NCI-H146 (cell line): ENCODE results near the gene TAF3.
"Not testable (repeated sequence)": the region's sequence is repeated elsewhere in the genome, so short reads cannot be mapped to it uniquely, and the experiment has no call there.

Experiments used
- DNase-seq: peaks from one replicate; lab custom pipeline; 2025; lab: John Stamatoyannopoulos, UW

TAF3 gene

DNA sequence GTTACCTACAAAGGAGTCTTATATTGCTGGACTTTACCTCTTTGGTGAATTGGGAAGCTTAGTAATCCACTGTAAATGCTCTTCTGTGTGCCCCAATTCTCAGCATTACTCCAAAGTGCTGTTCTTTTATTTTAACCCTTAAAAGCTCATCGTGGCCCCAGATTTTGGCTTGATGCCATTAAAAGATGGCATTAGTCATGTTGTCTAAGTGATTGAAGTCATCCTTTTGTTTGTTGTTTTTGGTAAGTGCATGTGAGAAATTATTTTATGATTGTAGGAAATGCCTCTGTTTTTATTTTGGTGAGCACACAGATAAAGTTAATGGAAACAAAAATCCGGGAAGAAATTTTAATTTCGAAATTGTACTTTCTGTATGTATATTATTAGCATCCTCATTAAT lies 153.6 kb downstream of the TAF3 start:
- DNase-seq, result no peak

DNA sequence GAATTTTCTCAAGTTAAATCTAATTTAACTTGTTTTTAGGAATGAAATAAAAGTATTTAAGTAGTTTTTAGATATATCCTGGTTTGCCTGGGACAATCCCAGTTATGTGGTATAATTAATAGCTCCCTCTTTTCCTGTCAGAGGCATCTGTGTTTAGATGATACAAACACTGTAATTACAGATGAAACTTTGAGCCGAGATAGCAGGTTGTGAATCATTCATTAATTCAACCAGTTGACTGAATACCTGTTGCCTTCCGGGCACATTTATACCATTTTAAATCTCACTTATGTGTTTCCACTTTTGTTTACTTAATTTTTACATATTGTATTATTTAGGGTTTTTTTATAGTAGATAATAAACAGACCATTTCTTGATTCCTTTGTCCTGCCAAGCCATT lies 154.1 kb downstream of the TAF3 start:
- DNase-seq, result no peak

DNA sequence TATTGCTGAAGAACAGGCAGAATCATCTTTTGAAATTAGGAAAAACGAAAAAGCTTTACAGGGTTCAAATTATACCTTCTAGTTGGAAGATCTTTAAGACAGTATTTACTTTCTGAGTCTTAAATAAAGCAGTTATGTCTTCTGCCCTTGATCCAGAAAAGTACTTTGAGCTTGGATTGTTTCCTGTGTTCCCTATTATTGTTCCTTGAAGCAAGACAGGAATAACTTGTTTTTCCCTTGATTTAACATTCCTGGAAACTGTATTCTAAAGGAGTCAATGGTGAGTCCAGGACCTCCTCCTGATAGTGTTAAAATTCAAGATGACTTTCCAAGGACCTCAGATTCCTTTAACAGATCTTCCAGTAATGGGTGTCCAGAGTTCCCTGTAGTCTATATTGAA lies 161.9 kb downstream of the TAF3 start:
- DNase-seq, result no peak

DNA sequence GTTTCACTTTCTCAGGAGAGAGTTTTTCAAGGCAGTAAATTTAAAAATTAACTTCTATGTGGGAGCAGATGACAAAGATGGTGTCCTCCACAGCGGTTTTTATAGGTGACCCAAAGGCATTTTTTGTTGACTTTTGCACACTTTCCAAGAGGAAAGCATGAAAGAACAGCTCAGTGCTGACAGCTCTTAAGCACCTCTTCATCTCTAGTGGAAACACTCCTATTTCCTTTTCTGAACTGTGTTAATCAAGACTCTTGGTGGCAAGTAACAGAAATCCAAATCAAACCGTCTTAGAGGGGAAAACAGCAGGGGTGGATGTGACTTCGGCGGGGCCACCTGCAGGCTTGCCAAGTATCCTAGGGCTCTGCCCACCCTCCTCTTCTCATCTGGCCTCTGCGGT lies 164.4 kb downstream of the TAF3 start:
- no peak for DNase-seq

DNA sequence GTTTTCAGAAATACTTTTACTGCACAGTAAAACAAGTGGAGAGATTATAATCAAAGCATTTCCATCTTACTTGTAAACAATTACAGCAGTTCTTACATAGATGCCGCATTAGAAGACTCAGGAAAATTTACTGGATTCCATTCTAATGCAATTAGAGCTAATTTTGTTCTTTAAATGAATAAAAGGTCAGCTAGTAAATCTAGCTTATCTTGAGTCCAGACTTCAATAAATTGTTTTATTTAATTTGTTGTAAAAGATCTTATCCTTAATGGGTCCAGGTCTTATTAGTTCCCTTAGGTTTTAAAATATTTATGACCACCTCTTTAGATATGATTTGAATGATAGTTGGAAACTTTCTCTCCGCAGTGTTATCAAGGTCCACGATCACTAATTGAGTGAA lies 166.0 kb downstream of the TAF3 start:
- DNase-seq, result no peak

DNA sequence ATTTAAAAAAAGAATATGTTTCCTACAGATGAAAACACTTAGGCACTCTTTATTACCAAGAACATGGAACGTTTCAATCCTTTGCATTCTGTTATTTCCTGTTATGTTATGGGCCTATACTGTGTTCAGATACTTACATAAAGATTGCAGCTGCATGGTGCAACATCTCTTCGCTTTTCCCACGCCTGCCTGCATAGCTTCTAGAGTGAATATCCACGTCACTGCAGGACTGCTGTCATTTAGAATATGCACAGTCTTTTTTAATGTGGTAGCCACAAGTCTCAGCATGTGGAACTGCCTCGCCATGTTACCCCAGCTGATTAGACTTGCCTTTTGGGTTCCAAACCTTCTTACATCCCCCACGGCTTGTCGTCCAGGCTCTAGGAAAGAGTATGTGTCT lies 166.6 kb downstream of the TAF3 start:
- no peak for DNase-seq

DNA sequence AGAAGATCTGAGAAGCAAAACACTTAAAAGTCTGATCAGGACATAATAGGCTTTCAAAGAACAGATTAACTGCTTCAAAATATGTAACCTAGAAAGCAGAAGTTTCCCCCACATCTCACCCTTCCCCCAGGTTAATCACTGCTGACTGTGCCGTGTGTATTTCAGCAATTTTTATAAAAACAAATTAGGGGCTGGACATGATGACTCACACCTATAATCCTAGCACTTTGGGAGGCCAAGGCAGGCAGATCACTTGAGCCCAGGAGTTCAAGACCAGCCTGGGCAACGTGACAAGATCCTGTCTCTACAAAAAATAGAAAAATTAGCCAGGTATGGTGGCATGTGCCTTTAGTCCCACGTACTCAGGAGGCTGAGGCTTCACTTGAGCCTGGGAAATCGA lies 168.5 kb downstream of the TAF3 start:
- DNase-seq, result no peak

DNA sequence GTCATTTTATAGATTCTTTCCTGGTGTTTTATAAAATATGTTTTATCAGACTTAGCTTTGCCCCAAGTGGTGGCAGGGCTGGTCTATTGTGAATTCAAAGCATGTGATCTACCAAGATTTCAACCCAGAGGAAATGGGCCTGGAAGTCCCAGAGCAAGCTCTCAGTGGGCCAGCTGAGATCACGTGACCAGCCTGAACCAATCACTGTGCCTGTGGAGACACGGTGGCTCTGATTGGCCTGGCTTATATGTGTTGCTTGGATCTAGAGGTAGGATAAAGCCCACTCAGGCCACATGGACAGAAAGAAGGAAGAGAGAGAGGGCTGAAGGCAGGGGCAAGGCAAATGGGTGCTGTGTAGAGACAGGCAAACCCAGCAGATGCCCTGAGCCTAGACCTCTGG lies 170.7 kb downstream of the TAF3 start:
- no peak for DNase-seq

DNA sequence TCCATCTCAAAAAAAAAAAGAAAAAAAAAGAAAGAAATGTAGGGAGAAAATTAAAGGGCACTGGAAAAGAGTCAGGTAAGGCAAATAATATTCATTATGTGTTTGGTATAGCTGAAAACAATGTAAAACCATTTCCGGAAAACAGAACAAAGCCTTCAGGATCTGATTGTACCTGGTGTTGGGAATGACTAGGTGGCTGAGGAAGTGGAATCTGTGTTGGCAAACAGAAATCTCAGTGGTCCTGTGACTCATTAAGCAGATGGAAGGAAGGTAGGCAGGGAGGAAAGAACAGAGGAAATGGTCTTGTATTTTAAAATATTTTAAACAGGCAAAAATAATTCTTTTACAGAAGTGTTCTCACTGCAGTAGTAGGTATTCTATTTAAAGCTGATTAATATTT lies 180.5 kb downstream of the TAF3 start:
- no peak for DNase-seq

DNA sequence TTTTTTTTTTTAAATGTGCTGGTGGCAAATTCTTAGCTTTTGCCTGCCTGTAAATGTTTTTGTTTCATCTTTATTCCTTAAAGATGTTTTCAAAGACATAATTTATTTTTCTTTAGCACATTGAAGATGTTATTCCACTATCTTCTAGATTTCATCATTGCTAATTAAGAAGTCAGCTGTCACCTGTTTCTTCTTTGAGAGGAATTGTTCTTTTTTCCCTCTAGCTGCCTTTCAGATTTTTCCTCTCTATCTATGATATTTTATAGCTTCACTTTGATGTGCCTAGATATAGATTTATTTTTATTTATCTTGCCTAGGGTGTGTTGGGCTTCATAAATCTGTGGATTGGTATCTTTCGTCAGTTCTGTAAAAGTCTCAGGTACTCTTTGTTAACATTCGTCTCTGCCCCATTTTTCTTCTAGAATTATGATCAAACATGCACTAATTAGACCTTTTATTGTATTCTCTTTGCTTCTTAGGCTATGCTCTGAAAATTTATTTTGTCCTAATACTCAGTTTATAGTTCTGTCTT lies 186.2 kb downstream of the TAF3 start:
- no peak for DNase-seq

DNA sequence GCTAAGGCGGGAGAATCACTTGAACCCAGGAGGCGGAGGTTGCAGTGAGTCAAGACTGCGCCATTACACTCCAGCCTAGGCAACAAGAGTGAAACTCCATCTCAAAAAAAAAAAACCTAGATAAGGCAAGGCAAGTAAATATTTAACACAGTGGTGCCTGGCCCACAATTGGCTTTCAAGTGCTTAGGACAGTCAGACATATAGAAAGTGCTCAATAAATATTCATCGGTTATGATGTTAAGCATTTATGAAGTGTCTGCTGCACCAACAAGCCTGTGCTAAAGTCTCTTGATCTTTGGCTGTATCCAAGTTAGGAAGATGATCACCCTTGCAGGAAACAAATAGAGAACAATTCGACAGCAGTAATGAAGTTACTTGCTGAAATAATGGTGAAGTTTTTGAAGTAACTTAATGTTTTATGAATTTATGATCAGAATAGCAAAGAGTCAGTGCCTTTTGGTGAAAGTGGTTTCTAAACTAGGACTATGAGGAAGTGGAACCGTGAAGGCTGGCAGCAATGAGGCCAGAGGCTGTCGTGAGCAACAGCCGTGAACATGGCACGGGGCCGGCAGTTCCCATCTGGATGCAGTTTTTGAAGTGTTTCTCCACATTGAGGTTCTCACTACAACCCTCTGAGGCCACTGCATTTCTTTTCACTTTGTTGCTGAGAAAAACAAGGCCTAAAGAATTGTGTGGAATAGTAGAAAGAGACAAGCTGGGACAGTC lies 188.1 kb downstream of the TAF3 start:
- DNase-seq, result no peak

DNA sequence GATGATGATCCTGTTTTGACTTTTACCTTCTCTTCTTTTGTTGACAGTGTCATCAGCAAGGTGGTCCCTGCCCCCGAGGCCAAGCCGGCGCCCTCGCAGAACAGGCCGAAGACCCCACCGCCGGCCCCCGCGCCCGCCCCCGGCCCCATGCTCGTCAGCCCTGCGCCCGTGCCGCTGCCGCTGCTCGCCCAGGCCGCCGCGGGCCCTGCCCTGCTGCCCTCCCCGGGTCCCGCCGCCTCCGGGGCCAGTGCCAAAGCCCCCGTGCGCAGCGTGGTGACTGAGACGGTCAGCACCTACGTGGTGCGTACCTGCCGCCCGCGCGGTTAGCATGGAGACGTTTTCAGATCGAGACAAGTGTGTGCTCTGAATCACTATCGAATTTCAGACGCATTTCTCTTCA lies 190.7 kb downstream of the TAF3 start:
- DNase-seq, result no peak

DNA sequence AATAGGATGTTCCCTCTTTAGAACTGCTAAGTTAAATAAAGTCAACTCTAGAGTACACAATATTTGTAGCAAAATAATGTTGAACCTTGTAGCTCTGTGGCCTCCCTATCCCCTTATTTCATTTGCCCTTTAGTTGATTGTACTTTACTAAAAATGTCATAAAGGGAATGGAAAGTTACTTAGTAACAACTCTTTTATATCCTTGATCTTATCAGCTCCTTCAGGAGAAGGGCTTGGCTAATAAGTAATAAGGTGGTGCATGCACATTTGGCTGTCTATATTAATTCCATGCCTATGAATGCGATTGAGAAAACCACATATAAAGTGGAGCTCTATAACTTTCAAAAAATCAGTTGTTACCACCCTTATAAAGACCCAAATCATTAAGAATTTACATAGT lies 194.7 kb downstream of the TAF3 start:
- no peak for DNase-seq

DNA sequence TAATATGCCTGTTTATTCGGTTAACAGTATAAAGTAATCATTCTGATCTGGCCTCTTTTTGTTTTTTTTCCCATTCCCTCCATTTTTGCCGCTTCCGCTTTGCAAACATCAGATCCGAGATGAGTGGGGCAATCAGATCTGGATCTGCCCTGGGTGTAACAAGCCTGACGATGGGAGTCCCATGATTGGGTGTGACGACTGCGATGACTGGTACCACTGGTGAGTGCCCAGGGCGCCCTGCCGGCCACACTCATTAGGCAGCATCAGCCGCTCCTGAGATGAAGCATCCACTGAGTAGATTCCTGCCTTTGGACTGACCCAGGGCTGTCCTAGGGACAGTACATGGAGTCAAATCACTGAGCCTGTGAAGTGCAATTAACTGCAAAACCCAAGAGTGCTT lies 195.3 kb downstream of the TAF3 start:
- no peak for DNase-seq

DNA sequence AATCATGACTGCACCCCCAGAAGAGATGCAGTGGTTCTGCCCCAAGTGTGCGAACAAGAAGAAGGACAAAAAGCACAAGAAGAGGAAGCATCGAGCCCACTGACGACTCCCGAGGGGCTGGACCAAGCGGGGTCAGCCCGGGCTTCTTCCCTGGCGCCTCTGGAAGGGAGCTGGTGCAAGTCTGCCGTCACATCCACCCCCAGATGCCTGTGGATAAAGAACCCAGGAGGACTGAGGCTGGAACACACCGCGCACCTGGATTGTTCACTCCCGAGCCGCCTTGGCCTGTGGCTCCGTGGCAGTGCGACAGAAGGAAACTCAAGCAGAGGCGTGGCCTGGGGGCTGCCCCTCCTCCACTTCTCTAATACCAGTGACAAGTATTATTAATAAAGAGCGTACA lies 196.3 kb downstream of the TAF3 start:
- no peak for DNase-seq

DNA sequence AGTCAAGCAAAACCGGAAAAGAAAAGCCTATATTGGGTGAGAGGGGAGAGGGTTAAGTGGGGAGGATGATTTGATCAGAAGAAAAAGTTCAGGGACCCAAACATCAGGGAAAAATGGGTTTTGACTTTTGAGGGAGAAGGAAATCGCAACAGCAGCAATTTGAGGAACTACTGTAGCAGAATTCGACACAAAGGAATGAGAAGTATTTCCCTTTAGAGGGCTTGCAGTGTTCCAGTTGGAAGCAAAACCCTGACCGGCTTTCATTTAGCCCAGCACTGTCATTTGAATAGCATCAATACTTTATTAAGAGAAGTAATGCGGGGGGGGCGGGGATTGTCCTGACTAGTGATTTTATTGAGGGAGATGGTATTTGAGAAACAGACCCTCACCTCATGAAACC lies 199.0 kb downstream of the TAF3 start:
- DNase-seq, result no peak

DNA sequence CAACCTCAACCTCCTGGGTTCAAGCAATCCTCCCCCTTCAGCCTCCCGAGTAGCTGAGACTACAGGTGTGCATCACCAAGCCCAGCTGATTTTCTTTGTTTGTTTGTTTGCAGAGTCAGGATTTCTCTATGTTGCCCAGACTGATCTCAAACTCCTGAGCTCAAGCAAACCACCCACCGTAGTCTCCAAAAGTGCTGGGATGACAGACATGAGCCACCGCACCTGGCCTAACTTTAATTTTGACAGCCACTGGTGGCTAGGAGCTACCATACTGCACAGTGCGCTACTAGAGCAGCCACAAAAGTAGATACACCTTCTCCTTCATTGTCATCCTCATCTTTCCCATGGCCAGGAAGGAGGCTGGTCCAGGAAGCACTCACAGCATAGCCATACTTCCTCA lies 205.0 kb downstream of the TAF3 start:
- DNase-seq, result no peak

DNA sequence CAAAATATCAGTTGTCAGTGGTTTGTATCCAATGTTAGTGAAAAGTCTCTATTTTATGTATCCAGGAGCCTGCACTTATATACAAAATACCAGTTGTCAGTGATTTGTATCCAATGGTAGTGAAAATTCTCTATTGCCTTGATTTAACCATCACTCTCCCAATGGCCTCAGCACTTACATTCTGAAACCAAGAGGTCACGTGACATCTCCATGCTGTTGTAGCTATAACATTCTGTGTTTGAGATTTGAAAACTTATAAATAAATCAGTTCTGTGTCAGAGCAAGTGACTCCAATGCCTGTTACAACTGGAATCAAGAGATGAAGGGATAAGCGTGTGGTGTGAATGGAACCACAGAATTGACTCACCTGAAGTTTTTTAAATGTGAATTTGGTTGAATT lies 205.5 kb downstream of the TAF3 start:
- no peak for DNase-seq

DNA sequence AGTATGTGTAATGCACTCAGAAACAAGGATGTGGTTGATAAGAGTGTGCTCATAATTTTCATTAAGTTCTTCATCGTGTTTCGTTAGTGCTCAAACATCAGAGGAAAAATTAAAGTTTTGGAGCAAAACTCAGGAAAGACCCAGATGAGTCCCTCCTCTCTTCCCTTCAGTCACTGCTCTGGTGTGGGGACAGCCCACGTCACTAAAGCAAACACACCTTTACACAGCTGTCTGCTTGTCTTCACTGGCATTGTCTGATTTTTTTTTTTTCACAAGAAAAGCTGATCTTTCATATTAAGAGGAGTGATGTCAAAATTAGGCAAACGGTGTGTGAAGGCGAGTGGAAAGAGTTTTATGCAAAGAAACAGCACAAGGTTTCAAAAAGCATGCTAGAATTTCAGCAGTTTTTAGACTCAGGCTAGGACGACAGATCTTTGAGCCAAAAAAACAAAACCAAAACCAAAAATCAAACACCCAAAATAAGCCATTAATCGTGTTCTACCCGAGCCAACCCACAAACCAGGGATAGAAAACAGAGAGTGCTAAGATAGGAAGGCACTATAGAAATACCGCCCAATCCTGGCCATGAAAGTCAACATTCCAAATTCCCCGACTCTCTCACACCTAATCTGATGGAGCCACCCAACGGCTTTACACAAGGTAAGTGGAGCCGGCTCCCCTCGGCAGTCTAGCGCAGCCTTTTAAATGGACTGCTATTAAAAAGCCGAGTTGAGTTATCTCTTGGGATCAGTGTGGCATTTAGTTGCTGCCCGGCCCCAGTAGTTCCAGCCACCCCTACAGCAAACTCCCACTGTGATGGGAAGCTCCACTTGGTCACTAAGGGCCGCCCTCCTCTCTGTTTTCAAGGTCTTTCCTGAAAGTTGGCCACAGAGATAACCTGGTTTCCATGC lies 208.3 kb downstream of the TAF3 start:
- DNase-seq, result peak; percentile 74

DNA sequence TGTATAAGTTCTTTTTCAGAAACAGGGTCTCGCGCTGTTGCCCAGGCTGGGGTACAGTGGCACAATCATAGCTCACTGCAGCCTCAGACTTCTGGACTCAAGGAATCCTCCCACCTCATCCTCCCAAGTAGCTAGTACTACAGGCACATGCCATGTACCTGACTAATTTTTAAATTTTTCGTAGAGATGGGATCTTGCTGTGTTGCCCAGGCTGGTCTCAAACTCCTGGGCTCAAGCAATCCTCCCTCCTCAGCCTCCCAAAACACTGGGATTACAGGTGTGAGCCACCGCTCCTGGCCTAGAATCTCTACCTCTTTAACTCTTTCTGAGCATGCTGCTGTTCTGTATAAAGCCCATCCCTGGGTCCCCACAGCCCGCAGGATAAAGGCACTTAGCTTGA lies 212.9 kb downstream of the TAF3 start:
- DNase-seq, result not testable (repeated sequence)

DNA sequence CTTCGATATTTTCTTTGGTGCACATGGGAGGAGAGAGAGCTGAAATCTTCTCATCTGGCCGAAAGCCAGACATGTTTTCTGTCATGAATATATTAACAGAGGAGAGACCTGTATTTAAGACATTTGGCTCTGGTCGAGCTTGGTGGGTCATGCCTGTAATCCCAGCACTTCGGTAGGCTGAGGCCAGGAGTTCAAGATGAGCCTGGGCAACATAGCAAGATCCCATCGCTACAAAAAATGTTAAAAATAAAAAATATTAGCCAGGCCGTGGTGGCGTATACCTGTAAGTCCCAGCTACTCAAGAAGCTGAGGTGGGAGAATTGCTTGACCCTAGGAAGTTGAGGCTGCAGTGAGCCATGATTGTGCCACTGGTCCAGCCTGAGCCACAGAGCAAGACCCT lies 214.3 kb downstream of the TAF3 start:
- no peak for DNase-seq

DNA sequence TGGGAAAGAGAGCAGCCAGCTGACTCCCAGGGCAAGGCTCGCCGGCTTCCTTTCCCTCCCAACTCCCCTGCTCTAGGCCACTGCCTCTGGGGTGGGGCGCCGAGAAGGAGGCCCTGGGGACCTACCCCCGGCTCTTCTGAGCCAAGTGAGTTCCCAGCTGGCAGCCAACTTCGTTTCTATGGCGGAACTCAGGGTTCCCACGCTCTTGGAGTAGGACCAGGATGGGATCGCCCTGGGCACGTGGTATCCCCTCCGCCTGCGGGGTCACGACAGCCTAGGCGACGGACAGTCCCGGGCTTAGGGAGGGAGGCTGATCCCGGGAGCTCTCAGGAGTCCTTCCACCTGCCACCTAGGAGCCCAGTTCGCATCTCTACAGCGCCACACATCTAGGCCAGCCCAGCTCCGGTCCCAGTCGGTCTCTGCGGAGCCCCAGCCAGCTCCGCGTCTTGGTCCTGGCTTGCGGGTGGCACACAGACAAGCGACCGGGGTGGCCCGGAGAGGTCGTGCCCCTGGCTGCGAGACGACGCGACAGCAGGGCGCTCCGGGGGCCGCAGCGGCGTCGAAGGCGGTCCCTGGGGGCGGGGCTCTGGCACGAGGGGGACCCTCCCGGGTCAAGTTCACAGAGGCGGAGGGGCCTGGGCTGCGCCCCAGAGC lies 215.6 kb downstream of the TAF3 start:
- no peak for DNase-seq
